Measurements from ENCODE around the gene AK5. TPM values are rescaled to one million over a fixed set of nuclear protein-coding genes. Genes with fewer than 3 reads are reported as not detected.

The AK5 gene
- total RNA-seq, 1 donor from 2014 or later: 1.0 TPM

- H3K27me3 ChIP-seq (ENCODE audit: low read depth): peaks cover 56% of the 10 kb centered on the region
- TF ChIP-seq, protein P1, sequence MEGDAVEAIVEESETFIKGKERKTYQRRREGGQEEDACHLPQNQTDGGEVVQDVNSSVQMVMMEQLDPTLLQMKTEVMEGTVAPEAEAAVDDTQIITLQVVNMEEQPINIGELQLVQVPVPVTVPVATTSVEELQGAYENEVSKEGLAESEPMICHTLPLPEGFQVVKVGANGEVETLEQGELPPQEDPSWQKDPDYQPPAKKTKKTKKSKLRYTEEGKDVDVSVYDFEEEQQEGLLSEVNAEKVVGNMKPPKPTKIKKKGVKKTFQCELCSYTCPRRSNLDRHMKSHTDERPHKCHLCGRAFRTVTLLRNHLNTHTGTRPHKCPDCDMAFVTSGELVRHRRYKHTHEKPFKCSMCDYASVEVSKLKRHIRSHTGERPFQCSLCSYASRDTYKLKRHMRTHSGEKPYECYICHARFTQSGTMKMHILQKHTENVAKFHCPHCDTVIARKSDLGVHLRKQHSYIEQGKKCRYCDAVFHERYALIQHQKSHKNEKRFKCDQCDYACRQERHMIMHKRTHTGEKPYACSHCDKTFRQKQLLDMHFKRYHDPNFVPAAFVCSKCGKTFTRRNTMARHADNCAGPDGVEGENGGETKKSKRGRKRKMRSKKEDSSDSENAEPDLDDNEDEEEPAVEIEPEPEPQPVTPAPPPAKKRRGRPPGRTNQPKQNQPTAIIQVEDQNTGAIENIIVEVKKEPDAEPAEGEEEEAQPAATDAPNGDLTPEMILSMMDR (IDR thresholded peaks at IDR 0.05; ENCODE audit: borderline replicate concordance): no peak
- intact Hi-C loops (cut with micrococcal nuclease): no loop called here
Observed at GRCh38 chr1:77279929-77280328, 1.9 kb upstream of the AK5 start.

DNA sequence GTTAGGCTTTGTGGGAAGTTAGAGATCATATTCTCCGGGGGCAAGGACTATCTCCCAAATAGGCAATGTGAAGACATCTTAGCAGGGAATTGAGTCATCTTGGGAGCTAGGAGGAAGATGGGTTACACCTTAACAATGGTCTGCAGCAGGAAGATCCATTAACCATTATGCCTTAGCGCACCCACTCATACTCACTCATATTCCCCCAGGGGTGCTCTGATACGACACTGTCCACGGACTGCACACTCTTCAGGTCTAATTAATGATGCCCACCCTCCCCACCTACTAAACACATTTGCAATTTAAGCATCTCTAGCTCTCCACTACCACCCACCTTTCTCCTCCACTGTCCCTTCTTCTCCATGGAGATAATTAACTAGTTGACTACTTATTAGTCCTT is 857 bp upstream of the AK5 start:
- Histone ChIP-seq H3K4me1 (peaks cover 17% of the 10 kb centered on the region), H3K4me3 (no peak overlapping the region), H3K27me3 (ENCODE audit: low read depth) (peaks cover 62% of the 10 kb centered on the region), H3K36me3 (no peaks in the 10 kb centered on the region), H3K27ac (replicated peaks) (no peak overlapping the region), H3K9me3 (replicated peaks) (no peaks in the 10 kb centered on the region)
- intact Hi-C loops (cut with micrococcal nuclease): no loop called here
- TF ChIP-seq, protein P1 (IDR thresholded peaks at IDR 0.05; ENCODE audit: borderline replicate concordance): no peak
- DNase-seq: no peak

More at GRCh38 chr1:77279929-77280328, 1.9 kb upstream of the AK5 start:
- Histone ChIP-seq H3K36me3 (no peaks in the 10 kb centered on the region), H3K4me3 (no peak overlapping the region), H3K4me1 (peaks cover 17% of the 10 kb centered on the region), H3K27ac (replicated peaks) (no peak overlapping the region), H3K9me3 (replicated peaks) (no peaks in the 10 kb centered on the region)
- DNase-seq: no peak

DNA sequence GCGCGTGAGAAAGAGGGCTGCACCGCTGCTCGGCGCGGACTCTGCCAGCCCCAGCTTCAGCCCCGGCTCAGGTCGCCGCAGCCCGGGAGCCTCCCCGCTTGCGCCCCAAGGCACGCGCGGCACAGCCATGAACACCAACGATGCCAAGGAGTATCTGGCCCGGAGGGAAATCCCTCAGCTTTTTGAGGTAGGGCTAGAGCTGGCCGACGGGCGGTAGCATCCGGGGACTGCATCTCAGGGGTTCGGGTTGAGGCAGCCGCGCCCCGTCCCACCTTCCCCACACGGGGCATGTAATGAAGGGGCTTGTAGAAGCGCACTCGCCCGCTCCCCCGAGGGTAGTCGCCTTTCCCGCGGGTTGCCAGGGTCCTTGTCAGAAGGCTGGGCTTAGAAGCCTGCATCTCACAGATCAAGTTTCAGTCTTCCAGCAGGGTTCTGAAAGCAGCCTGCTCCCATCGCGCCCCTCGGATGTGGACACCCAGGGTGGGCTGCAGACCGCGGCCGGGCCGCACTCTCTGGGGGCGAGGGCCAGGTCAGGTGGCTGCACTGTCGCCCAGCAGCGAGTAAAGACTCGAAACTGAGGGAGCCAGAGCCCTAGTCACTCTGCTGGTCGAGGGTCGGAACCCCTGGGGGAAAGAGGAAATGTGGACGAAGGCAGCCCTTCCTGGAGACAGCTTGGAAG is 507 bp downstream of the AK5 start:
- H3K36me3 ChIP-seq: no peaks in the 10 kb centered on the region

DNA sequence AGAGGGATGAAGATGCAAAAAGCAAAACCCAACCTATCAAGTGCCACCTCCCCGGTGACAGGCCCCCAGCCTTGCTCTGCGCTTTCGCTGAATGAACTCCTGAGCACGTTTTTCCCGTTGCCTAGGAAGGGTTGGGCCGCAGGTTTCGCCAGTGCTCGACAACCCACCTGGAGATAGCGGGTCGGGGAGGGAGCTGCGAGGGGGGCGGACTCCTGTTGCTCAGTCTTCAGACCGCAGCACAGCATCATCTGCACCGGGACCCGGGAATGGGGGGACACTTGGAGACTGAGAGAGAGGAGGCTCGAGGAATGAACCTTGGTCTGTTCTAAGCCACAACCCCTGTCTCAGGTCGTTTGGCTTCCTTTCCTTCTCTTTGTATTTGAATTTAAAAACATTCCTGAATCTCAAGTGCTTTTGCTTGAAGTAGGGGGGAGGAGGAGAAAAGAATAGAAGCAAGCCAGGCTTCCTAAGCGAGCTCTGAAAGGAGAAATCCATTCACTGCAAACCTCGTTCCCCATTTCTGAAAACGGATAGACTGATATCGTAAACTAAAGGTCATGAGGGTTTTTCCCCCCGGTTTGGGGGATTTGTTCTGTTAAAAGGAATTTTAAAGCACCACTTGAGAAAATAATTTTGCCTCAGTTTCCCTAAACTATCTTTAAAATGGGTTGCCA is 1.2 kb downstream of the AK5 start:
- Histone ChIP-seq H3K36me3 (no peaks in the 10 kb centered on the region), H3K9me3 (replicated peaks) (no peaks in the 10 kb centered on the region), H3K4me1 (peaks cover 17% of the 10 kb centered on the region), H3K27me3 (ENCODE audit: low read depth) (peaks cover 80% of the 10 kb centered on the region), H3K4me3 (peak overlapping the region; percentile 69), H3K27ac (replicated peaks) (no peak overlapping the region)
- TF ChIP-seq, protein P1 (IDR thresholded peaks at IDR 0.05; ENCODE audit: borderline replicate concordance): no peak
- DNase-seq: no peak
- intact Hi-C loops (cut with micrococcal nuclease): no loop called here

More for the DNA sequence above, 507 bp downstream of the AK5 start:
- H3K4me3 ChIP-seq: peak overlapping the region; percentile 69
- H3K27me3 ChIP-seq (ENCODE audit: low read depth): peaks cover 74% of the 10 kb centered on the region
- TF ChIP-seq, protein P1 (IDR thresholded peaks at IDR 0.05; ENCODE audit: borderline replicate concordance): no peak
- intact Hi-C loops (cut with micrococcal nuclease): no loop called here
- peaks cover 17% of the 10 kb centered on the region for H3K4me1 ChIP-seq
- no peak overlapping the region for H3K27ac ChIP-seq (replicated peaks)
- no peak for DNase-seq
- H3K9me3 ChIP-seq (replicated peaks): no peaks in the 10 kb centered on the region

GRCh38 chr1:77283701-77284425 is 2.0 kb downstream of the AK5 start:
- H3K36me3 ChIP-seq: no peaks in the 10 kb centered on the region
- peaks cover 88% of the 10 kb centered on the region for H3K27me3 ChIP-seq (ENCODE audit: low read depth)
- no peaks in the 10 kb centered on the region for H3K9me3 ChIP-seq (replicated peaks)
- intact Hi-C loops (cut with micrococcal nuclease): no loop called here
- H3K4me3 ChIP-seq: no peak overlapping the region
- DNase-seq: no peak
- H3K27ac ChIP-seq (replicated peaks): no peak overlapping the region
- TF ChIP-seq, protein P1 (IDR thresholded peaks at IDR 0.05; ENCODE audit: borderline replicate concordance): no peak
- peaks cover 17% of the 10 kb centered on the region for H3K4me1 ChIP-seq
